AG09319 (cell line): ENCODE data around the gene MAGI3.
"Not testable (repeated sequence)": the region's sequence is repeated elsewhere in the genome, so short reads cannot be mapped to it uniquely, and the experiment has no call there.

Source experiments
- DNase-seq: peaks from one replicate; pipeline ENCODE4 v3.0.0-alpha.2; 2010; ENCODE audit warnings: low read depth; ENCODE audit errors: extremely low read depth
- TF ChIP-seq, protein P1 (sequence below): IDR thresholded peaks from 2 replicates; pipeline ENCODE4 v1.5.1; 2011; ENCODE audit warnings: low read depth, mild to moderate bottlenecking, inconsistent platforms, low read length, moderate library complexity

Gene MAGI3

DNA sequence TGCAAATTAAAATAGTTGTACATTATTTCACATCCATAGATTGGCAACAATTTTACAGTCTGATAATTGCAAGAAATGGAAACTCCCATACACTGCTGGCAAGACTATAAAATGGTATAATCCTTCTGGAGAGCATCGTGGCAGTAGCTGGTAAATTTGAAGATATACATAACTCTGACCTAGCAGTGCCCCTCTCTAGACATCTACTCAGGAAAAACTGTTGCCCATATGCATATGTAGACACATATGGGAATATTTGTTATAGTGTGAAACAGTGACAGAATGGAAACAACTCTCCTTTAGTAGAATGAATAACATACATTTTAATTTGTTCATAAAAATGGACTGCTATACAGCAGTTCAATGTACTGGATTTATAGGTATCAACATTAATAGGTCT is 191.8 kb downstream of the MAGI3 start:
- DNase-seq = no peak
- TF ChIP-seq, protein P1, sequence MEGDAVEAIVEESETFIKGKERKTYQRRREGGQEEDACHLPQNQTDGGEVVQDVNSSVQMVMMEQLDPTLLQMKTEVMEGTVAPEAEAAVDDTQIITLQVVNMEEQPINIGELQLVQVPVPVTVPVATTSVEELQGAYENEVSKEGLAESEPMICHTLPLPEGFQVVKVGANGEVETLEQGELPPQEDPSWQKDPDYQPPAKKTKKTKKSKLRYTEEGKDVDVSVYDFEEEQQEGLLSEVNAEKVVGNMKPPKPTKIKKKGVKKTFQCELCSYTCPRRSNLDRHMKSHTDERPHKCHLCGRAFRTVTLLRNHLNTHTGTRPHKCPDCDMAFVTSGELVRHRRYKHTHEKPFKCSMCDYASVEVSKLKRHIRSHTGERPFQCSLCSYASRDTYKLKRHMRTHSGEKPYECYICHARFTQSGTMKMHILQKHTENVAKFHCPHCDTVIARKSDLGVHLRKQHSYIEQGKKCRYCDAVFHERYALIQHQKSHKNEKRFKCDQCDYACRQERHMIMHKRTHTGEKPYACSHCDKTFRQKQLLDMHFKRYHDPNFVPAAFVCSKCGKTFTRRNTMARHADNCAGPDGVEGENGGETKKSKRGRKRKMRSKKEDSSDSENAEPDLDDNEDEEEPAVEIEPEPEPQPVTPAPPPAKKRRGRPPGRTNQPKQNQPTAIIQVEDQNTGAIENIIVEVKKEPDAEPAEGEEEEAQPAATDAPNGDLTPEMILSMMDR = no peak

DNA sequence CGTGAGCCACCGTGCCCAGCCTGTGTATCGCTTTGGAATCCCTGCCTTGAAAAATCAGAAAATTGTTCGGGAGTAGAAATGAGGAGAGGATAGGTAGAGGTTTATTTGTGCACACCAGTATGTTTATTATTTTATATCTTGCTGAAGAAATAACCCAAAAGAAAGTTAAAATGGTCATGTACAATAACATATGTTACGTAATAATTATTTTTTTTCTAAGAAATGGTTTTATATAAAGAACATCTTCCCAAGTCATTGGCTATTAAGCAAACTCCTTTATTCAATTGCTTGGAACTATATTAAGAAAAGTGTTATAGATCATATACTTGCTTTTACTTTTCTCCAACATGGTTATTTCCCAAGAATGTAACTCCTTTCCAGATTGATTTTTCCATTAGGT is 197.2 kb downstream of the MAGI3 start:
- DNase-seq = no peak
- TF ChIP-seq, protein P1 = no peak

DNA sequence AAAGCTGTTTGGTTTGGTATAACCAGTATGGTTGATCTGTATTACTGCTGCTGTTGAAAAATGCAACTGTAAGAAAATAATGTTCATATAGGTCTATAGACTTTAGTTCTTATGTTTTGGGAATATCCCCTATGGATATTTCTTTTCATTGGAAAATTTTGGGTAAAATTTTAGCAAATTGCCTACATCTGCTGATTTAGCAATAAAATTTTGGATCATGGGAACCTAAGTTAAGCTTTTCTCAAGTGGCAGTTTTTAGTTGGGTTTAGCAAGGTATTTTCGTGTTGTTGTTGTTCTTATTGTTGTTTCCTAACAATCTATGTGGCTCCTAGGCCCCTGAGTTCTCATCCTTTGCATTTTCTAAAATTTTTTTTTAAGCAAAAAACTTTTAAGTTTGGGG is 201.9 kb downstream of the MAGI3 start:
- TF ChIP-seq, protein P1 = no peak
- no peak for DNase-seq

DNA sequence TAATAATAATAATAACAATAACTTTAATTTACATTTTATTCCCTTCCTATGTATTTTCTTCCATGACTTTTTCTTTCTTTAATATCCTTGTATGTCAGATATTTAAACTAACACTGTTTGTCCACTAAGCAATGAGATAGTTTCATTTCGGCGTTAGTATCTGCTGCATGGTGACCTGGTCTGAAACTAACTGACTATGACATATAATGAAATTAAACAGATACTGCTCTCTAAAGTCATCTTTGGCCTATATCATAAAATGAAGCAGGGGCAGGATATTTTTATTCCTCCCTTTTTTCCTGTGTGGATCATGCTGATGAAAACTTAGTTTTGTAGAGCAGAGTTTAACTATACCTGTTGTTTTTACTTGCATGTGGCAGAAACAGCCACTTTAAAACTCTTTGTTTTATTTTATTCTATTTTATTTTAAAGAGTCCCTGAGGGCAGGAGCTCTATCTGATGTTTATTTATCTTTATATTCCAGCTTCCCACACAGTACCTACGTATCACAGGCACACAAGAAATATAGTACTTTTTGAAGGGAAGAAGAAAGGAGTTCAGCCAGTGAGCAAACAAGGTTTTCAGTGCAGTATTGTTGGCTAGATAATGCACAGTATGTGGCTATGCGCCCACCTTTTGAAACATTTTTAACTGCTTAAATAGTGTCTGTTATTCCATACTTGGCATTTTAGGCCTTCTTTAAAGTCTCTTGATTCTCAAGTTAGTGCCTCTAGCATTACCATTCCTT is 203.4 kb downstream of the MAGI3 start:
- TF ChIP-seq, protein P1 = no peak
- DNase-seq = no peak

DNA sequence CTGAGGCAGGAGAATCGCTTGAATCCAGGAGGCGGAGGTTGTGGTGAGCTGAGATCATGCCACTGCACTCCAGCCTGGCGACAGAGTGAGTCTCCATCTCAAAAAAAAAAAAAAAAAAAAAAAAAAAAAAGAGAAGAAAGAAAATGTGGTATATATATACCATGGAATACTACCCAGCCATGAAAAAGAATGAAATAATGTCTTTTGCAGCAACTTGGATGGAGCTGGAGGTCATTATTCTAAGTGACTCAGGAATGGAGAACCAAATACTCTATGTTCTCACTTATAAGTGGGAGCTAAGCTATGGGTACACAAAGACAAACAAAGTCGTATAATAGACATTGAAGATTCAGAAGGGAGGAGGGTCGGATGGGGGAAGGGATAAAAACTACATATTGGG is 214.2 kb downstream of the MAGI3 start:
- DNase-seq = not testable (repeated sequence)

DNA sequence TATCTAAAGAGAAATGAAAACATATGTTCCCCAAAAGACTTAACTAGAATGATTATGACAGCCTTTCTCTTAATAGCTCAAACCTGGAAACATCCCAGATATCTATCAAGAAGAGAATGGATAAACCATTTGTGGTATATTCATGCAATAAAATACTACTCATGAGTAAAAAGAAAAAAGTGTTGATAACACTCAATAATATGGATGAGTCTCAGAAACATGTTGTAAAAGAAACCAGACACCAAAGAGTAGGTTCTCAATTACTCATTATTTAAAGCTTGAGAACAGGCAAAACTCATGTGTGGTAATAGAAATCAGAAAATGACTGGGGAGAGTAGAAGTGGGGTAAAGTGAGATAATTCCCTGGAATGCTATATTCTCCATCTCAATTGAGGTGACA is 214.8 kb downstream of the MAGI3 start:
- DNase-seq = no peak
- TF ChIP-seq, protein P1 = no peak

DNA sequence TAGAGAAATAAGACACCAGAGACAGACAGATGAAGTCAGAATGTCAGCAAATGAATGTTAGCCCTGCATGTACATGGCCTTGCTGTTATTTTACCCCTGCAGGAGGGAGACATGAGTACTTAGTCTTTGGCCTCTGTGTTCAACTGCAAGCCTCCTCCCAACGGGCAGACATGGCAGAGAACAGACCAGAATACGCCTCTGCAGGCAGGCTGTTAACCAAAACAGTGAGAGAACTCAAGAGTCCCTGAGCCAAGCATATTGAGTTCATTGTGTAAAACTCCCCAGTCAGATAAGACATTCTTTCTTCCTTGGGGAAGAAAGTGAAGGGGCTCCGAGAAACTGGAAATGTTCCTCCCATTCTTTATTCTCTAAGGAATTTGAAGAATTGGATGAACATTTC is 218.1 kb downstream of the MAGI3 start:
- TF ChIP-seq, protein P1 = no peak
- DNase-seq = no peak

DNA sequence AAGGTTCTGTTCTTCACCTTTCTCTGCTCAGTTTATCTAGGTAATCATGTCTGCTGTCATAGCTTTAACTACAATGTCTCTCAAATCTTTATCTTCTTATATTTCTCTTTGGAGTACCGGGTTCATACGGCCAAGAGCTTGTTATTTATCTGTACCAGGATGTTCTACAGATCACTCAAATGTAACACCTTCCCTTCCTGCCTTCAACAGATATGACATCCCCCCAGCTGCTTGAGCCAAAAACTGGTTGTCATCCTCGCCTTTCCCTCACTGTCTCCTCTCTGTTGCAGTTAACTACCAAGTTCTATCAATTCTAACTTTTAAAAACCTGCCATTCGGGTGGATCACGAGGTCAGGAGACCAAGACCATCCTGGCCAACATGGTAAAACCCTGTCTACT is 220.1 kb downstream of the MAGI3 start:
- TF ChIP-seq, protein P1 = no peak
- no peak for DNase-seq
